ENCODE data around the gene ANXA11. TPM values are rescaled to one million over a fixed set of nuclear protein-coding genes. Genes with fewer than 3 reads are reported as not detected.

Gene ANXA11
- polyA plus RNA-seq, 1 donor from 2014 or later = not detected

- no peaks in the 10 kb centered on the region for H3K36me3 ChIP-seq (ENCODE audit: insufficient read depth, low read length)
Observed at GRCh38 chr10:80186364-80187012, 18.8 kb downstream of the ANXA11 start.

GRCh38 chr10:80185578-80186299 lies 19.6 kb downstream of the ANXA11 start:
- Histone ChIP-seq H2AFZ (ENCODE audit: low read depth, low read length) (no peak overlapping the region), H3K9ac (ENCODE audit: low read length) (no peak overlapping the region), H3F3A (ENCODE audit: insufficient read depth, low read length, poor library complexity, severe bottlenecking) (no peaks in the 10 kb centered on the region), H3K27me3 (ENCODE audit: insufficient read depth, low read depth, low read length) (no peaks in the 10 kb centered on the region), H3K9me3 (ENCODE audit: low read length) (no peaks in the 10 kb centered on the region), H4K20me1 (ENCODE audit: insufficient read depth) (no peaks in the 10 kb centered on the region), H3K4me2 (ENCODE audit: low read length) (no peak overlapping the region), H3K27ac (ENCODE audit: low read length) (no peak overlapping the region), H3K9me2 (ENCODE audit: insufficient read depth, low read length) (no peaks in the 10 kb centered on the region), H3K4me3 (ENCODE audit: low read length) (no peak overlapping the region), H3K79me2 (replicated peaks; ENCODE audit: insufficient read depth, low read length) (no peaks in the 10 kb centered on the region), H3K36me3 (ENCODE audit: insufficient read depth, low read length) (no peaks in the 10 kb centered on the region)
- TF ChIP-seq RAD21 (conservative IDR thresholded peaks at IDR 0.05) (no peak), EP300 (conservative IDR thresholded peaks at IDR 0.05; ENCODE audit: poor library complexity, severe bottlenecking) (no peak), REST (IDR thresholded peaks at IDR 0.05; ENCODE audit: borderline replicate concordance) (no peak), POLR2AphosphoS5 (IDR thresholded peaks at IDR 0.05) (no peak), TAF1 (IDR thresholded peaks at IDR 0.05; ENCODE audit: low read depth) (no peak), CTCF (IDR thresholded peaks at IDR 0.05; ENCODE audit: poor library complexity, severe bottlenecking) (no peak), EZH2 (IDR thresholded peaks at IDR 0.05; ENCODE audit: borderline replicate concordance, insufficient read depth, low read length, poor library complexity, severe bottlenecking) (no peak)

More at GRCh38 chr10:80186364-80187012, 18.8 kb downstream of the ANXA11 start:
- Histone ChIP-seq H3K9ac (ENCODE audit: low read length) (no peak overlapping the region), H3K79me2 (replicated peaks; ENCODE audit: insufficient read depth, low read length) (no peaks in the 10 kb centered on the region), H3F3A (ENCODE audit: insufficient read depth, low read length, poor library complexity, severe bottlenecking) (no peaks in the 10 kb centered on the region), H3K9me2 (ENCODE audit: insufficient read depth, low read length) (no peaks in the 10 kb centered on the region), H3K27me3 (ENCODE audit: insufficient read depth, low read depth, low read length) (no peaks in the 10 kb centered on the region), H2AFZ (ENCODE audit: low read depth, low read length) (no peak overlapping the region), H3K4me2 (ENCODE audit: low read length) (no peak overlapping the region), H3K9me3 (ENCODE audit: low read length) (no peaks in the 10 kb centered on the region), H4K20me1 (ENCODE audit: insufficient read depth) (no peaks in the 10 kb centered on the region), H3K4me3 (ENCODE audit: low read length) (no peak overlapping the region), H3K27ac (ENCODE audit: low read length) (no peak overlapping the region)
- TF ChIP-seq EP300 (conservative IDR thresholded peaks at IDR 0.05; ENCODE audit: poor library complexity, severe bottlenecking) (no peak), MXI1 (conservative IDR thresholded peaks at IDR 0.05; ENCODE audit: poor library complexity, severe bottlenecking) (no peak), SMC3 (conservative IDR thresholded peaks at IDR 0.05; ENCODE audit: poor library complexity) (no peak)
